HG02938 (cell line): Measurements from ENCODE around the gene C1QTNF5.

Source experiments
- ATAC-seq: cut with Tn5 transposase; IDR thresholded peaks from one replicate; pipeline ENCODE4 v1.9.1; 2021; ENCODE audit warnings: mild to moderate bottlenecking, moderate library complexity; ENCODE audit not compliant: unreplicated experiment

The C1QTNF5 gene

GRCh38 chr11:119318240-119319135 lies 22.2 kb downstream of the C1QTNF5 start:
- ATAC-seq: no peak

DNA sequence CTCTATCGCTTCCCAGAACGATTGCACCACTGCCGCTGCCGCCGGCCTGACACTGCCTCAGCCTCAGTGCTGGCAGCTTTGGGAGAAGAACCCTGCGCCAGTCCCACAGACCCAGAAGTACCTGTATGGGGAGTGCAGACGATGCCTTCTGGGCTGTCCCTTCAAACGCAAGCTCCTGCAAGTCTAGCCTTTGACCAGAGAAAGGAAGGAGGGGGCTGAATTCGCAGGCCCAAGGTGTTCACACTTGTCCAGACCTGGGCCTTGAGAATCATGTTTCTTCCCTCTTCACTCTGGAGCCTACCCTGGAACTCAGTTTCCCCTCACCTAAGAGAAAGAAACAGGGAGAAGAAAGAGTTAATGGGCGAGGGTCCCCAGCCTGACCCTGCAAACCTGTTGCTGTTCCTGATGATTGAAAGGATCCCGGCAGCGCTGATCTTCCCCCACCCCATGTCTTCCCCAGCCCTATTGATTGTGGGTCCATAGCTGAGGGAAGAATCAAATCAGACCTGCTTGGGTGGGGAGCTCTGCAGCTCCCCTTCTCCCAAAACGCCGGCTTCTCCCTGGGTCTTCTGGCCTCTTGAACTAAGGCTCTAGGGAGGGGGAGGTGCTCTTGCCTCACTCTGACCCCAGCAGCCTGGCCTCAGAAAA lies 23.0 kb downstream of the C1QTNF5 start:
- ATAC-seq: no peak

DNA sequence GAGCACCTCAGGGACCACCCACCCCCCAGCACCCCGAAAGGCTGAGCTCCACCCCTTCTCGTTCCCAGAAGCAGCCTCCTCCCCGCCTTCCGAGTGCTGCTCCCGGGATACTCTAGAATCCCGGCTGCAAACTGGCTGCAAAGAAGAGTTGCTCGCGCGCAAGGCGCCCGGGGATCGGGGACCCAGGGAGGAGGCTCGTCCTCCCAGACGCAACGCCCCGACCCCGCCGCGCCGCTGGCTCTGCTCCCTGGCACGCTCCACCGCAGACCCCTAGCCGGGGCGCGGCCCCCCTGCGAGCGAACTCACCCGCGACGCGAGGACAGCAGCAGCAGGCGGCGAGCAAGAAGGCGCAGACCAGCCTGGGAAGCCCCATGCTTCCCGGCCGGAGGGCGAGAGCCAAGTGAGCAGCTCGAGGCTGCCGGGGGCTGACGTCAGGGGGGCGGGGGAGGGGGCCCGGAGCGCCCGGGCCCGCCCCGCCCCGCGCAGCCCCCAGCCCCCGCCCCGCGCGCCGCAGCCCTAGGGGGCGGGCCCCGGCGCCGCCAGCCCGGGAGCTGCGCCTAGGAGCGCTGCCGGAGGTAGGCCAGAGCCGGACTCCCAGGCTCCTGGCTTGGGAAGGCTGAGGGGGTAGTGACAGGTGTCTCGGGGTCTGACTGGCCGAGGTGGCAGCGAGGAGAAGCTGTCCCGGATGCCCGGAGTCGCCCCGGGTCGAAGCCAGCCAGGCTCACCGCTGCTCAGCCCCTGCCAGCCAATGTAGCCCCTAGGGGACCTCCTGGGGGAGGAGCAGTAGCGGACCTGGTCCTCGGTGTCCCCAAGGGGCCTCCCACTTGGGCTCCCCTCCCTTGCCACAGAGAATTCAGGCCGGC lies 23.7 kb downstream of the C1QTNF5 start, which contains the start of gene MCAM:
Gene MCAM (minus strand): TSS at position 402 of the 863 bp plus-strand sequence. CDS start 29 bp downstream, at position 373.
- ATAC-seq: no peak

GRCh38 chr11:119316016-119316728 lies 24.5 kb downstream of the C1QTNF5 start:
- no peak for ATAC-seq

- ATAC-seq: no peak
These were observed 25.3 kb downstream of the C1QTNF5 start for GRCh38 chr11:119315131-119316015.

DNA sequence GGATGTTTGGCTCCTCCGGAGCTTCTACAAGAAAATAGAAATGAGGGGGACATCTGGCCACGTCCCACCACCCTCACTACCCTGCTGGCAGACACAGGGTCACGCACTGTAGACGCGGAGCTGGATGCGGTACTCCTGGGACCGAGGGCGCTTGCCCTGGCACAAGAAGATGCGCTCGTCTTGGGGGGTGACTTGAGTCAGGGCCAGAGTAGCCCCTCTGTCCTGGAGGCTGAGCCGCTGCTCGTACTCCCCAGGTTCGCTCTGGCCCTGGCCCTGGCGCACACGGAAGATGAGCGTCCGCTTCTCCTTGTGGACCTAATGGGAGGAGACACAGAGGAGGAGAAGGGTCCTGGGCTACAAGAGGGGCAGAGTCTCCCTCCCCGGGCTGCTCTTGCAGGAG lies 26.0 kb downstream of the C1QTNF5 start:
- ATAC-seq: no peak

GRCh38 chr11:119310682-119311052 lies 30.0 kb downstream of the C1QTNF5 start:
- ATAC-seq: no peak

GRCh38 chr11:119309953-119310681 lies 30.6 kb downstream of the C1QTNF5 start:
- ATAC-seq: no peak

DNA sequence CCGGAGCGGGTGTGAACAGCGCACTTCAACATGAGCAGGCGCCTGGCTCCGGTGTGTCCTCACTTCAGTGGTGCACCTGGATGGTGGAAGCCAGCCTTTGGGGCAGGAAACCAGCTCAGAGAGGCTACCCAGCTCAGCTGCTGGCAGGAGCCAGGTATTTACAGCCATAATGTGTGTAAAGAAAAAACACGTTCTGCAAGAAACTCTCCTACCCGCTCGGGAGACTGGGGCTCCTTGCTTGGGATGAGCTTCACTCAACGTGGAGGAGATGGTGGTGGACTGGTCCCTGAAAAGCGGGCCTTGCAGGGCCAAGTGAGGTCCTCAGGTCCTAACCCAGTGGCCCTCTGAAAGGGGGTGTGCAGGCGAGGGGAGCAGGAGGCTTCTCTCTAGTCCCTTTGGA lies 31.3 kb downstream of the C1QTNF5 start:
- ATAC-seq: no peak

GRCh38 chr11:119307974-119308373 lies 32.7 kb downstream of the C1QTNF5 start:
- no peak for ATAC-seq

- no peak for ATAC-seq
These were observed 33.5 kb downstream of the C1QTNF5 start for GRCh38 chr11:119307219-119307618.

DNA sequence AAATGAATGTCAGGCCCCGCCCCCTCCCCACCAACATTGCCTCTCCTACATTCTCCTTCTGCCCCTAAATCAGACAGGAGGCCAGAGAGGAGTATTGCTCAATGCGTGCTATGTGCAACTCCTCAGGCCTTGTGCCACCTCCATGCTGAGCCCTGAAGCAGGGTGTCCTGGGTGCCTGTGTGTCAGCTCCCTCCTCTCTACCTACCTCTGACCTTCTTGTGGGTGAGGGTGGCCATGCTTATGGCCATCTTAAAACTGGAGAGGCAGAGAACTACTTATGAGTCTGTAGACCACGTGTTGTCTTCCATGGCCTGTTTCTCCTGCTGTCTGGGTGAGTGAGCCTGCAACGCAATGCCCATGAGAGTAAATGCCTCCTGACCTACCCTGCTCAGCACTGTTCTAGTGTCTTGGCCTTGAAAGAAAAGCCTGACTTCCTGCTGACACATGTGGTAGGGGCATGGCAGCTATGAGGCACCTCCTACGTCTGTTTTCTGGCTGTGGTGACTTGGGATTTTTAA lies 34.3 kb downstream of the C1QTNF5 start:
- no peak for ATAC-seq

DNA sequence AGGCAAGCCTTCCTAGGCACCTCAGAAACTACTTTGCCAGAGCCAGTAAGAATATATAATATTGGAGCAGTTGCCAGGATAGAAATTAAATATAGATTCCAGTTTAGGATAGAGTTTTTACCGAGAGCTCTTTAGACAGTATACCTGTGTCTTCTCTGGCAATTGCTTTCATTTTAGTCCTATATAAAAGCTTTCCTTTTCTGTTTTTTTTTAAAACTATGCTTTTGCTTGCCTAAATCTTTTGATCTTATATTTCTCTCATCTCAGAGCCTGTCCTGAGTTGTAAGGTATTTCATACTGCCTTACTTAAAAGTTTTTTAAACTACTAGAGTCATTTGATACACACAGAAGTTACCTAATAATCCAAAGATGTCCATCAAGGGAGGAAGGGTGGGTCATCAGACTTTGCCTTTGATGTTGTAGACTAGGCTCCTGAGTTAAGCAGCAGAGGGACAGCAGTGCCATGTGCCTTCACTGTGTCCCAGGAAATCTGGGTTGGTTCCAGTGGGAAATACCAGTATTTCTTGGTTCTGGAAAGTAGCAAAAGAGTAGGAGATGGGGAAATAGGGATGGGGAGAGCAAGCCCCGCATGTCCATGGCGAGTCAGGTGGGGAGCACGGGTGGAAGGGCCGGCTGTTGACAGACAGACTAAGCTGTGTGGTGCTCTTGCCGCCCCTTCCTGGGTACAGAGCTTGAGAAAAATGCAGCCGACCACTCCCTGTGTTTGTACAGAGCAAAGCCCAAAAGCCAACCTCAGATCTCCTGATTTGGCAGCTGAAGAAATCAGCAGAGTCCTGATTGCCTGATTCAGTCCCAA lies 34.9 kb downstream of the C1QTNF5 start:
- no peak for ATAC-seq

GRCh38 chr11:119303227-119303718 lies 37.4 kb downstream of the C1QTNF5 start:
- ATAC-seq: no peak

DNA sequence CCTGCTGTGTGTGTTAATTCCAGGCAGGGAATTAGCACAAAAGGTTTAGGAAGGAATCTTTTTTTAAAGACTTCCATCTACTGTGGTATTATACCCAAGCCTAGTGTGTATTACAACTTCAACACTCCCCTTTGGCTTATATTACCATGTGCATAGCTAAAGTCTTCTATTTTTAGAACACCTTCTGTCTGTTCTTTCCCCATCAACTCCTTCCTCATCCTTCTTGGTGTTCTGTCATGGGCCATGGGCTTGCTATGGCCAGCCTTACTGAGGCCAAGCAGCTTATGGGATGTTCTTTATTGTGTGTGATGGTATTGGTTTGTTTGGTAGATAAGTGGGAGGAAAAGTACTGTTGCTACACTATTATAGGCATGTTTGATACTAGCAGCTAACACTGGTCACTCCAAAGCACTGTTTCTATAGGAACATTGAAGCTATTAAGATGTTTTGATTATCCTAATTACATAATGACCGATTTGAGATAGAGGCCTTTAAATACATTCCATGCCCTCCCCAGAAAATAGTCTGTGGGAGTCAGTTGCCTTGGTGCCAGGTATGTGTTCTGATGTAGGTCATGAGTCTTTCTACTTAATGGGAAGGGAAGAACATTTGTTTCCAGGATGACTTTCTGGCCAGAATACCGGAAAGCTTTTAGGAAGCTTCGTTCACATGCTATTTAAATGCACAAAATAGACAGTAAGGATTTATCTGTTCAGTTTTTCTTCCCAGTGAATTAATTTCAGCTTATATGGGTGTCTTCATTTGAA lies 40.3 kb downstream of the C1QTNF5 start:
- ATAC-seq: no peak

DNA sequence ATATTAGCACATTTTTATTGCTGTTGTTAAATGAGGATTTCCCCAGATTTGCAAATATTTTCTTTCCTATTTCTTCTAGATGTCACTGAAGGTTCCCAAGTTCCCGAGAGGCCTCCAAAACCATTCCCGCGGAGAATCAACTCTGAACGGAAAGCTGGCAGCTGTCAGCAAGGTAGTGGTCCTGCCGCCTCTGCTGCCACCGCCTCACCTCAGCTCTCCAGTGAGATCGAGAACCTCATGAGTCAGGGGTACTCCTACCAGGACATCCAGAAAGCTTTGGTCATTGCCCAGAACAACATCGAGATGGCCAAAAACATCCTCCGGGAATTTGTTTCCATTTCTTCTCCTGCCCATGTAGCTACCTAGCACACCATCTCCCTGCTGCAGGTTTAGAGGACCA lies 41.3 kb downstream of the C1QTNF5 start:
- ATAC-seq: no peak

DNA sequence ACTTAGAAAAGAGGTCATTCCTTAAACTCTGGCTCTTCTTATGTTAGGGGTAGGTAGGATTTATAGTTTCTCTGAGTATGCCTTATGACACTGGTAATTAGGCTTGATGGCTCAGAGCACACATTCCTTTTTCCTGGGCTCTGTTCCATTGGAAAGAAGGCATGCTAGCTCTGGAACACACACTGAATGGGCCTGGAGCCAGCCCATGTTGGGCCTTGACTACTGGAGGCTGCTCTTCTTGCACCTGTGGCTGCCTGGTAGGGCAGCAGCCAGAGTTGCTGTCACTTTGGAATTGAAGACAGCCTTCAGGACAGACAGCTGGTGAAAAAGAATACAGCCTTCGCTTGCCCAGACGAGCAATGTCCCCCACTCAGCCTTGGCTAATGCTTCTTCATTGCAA lies 42.0 kb downstream of the C1QTNF5 start:
- no peak for ATAC-seq
